Fibroblast of the conjunctiva (primary cell): ENCODE measurements around the gene POLG.

Experiments used
- DNase-seq: peaks from one replicate; pipeline ENCODE4 v3.0.0-alpha.2; 2010; ENCODE audit warnings: low read depth

The POLG gene

DNA sequence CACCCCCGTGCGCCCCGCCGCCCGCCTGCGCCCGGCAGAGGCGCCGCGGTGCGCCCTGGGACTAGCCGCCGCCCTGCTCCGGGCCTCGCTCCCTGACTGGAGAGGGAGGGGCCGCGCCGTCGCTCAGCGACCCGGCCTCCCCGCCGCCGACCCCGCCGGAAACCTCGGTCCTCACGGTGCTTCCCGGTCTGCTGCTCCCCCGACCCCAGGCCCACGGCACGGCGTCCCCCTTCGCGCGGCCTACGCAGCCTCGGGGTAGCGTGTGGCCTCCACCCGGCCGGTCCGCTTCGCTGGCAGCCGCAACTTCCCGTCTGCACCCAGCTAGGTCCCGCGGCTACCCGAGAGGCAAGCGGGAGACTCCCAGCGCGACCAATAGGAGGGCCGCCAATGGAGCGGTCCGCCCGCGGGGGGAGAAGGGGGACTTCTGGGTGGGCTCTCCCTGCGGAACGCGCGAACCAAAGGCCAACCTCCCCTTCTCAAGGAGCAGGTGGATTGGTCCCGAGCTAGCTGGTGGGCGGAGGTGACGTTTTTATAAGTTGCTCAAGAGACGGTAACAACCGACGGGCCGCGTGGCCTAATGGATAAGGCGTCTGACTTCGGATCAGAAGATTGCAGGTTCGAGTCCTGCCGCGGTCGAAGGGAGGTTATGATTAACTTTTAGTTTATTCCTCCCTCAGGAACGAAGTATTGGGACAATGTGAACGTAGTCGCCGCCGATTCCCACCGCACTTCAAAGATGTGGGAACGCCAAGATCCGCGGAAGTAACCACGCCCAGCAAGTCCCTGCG lies at the start of gene POLG:
POLG (minus strand) TSS at position 315 of the 788 bp plus-strand sequence. CDS start 1,070 bp downstream, outside the sequence.
- DNase-seq: peak; percentile 99

- no peak for DNase-seq
Observed at GRCh38 chr15:89384176-89384604, 49.6 kb upstream of the POLG start.

- DNase-seq: peak; percentile 39
Observed at GRCh38 chr15:89383365-89384175, 48.9 kb upstream of the POLG start.

DNA sequence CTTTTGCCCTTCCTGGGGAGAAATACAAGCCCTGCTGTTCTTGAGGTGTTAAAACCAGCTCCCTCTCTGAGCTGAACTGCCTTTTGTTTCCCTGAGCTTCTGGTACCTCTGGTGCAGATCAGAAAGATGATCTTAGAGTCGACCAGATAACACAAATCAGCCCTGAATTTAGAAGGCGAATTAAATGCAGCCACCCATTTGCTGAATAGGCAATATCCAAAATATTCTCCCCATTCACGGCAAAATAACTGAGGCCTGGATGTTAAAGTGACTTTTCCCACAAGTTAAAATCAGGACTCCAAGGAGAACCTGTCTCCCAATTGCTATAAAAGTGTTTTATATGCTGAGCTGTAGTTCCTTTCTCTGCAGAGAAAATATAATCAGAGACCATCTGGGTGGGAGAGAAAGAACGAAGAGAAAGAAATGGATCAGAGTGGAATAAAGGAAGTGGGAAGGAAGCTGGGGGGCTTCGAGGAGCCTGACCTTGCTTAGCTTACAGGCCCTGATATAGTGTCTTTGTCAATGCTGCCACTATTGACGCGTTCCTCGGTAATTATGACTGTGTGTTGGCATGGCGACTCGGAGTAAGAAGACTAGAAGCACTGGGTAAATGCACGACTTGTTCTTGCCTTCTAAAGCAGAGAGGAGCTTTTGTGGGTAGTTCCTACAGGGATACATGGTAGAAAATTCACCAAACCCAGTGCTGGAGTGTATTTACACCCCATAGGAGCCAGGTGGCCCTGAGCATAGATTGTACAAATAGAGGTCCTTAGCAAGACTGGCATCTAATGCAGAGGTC lies 47.5 kb upstream of the POLG start:
- no peak for DNase-seq

DNA sequence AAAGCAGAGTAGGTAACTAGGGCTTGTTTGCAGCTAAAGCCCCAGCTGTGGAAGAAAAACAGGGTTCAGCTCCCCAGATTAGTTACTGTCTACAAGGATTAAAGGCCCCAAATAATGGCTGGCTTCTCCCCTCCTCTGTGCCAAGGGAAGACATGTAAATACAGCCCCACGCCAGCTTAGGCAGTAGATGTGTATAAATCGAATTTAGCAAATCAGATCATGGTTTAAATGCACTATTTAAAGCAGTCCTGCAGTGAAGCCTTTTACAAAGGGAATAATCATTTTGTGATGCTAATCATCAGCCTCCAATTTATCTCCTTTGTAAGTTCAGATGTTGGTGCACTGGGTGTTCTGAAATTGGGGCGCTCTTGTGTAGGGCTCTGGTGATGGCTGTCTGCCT lies 46.7 kb upstream of the POLG start:
- no peak for DNase-seq

- DNase-seq: no peak
Observed at GRCh38 chr15:89379818-89380217, 45.2 kb upstream of the POLG start.

- no peak for DNase-seq
Observed at GRCh38 chr15:89379251-89379695, 44.6 kb upstream of the POLG start.

DNA sequence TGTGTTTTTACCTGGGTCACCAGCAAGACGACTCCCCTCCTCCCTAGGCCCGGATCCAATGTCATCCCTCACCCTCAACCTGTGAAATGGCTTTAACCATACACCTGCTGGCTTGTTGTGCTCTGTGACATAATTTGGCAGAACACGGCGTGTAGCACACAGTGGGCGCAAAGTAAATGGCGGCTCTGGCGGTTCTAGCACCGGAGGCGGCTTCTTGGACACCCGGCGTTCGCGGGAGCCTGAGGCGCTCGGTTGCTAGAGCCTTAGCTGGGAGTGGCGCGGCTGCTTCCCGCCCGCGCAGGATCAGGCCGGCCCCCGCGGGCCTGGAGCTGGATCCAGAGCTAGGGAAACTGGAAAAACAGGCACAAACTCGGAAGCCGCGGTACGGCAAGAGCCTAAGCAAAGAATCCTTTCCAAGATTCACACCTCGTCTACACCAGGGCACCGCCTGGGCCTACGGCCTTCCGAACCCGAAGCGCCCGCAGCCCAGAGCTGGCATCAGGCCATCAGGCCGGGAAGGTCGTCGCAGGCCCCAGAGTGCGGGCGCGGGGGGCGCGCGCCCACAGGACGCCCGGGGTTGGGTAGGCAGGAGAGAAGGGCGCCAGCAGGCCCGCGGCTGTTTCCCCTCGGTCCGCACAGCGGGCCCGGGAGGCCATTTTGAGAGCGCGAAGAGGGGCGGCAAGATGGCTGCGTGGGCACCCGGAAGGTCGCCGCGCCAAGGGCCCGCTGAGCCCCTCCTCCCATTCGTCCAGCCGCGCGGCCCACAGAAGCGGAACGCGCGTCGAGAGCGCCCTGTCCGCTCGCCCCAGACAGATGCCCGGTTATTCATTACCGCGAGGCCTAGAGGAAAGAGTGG lies 43.9 kb upstream of the POLG start:
- DNase-seq: no peak

DNA sequence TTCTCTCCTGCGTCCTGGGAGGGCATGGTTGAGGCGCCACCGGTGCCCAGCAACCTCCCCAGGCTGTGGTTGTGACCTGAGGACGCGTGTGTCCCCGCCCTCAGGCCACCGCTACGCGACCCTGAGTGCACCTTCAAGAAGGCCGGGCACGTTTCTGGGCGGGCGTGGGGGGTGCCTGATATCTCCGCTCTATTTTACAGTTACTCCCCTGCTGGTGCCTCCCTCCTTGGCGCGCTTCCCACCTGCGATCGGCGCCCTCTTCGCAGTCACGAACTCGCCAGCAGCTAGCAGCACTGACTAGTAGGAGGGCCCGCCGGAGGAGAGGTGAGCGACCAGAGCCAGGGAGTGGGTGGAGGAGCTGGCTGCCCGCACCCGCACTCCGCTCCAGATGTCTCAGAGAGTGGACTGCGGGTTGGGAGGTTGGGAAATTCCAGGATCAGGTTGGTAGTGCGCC lies 43.2 kb upstream of the POLG start:
- no peak for DNase-seq

GRCh38 chr15:89377024-89377841 lies 42.6 kb upstream of the POLG start:
- no peak for DNase-seq

DNA sequence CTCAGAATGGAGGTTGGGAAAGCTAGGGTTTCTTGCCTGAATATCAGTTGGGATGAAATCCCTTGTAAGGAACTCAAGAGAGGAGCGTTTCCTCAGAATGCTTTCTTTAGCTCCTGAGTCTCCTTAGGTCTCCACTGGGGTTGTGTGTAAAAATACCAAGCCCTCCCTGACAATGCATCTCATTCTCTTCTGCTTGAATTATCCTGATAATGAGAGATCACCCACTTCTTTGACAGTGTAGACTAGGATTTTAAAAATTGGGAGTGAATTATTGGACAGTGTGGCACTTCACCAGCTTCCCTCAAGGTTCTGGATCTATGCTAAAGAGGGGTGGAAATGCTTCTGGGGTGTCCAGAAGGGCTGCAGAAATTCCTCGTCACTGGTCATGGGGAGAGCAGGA lies 41.8 kb upstream of the POLG start:
- no peak for DNase-seq

GRCh38 chr15:89375093-89376005 lies 40.7 kb upstream of the POLG start:
- DNase-seq: no peak

- DNase-seq: no peak
Observed at GRCh38 chr15:89374086-89374981, 39.7 kb upstream of the POLG start.

DNA sequence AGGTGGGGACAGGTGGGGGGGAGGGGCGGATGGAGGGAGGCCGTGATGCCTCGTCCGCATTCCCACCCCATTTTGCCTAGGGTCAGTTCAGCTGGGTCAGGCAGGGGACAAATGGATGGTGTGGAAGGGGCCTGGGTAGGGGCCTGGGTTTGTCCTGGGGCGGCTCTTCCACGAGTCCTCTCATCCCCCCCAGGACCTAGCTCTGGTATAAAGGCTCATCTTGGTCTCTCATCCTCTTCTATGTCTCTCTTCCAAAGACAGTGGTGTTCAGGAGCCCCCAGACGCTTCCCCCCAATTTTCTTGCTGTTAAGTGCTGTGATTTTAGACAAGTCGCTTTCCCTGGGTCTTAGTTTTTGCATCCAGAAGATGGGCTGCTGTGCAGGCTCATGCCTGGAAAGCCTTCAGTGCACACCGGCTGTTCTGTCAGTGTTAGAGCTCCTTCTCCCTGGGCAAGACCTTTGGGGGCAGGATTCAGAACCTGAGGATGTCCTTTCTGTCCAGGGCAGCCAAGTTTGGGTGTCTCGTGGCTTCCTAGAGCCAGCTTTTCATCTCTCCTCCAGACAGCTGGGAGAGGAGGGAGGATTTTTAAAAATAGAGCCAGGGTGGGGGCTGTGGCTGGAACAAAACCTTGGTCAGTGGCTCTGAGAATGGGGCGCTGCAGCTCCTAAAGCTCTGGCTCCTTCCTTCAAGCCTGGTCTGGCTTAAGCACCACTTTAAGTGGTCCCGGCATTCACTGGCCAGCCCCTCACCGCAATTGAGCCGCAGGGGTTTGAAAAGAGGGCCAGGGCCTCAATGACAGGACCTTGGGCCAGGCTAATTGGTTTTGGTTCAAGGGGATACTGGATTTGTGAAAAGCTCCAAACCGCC lies 37.7 kb upstream of the POLG start:
- DNase-seq: no peak

DNA sequence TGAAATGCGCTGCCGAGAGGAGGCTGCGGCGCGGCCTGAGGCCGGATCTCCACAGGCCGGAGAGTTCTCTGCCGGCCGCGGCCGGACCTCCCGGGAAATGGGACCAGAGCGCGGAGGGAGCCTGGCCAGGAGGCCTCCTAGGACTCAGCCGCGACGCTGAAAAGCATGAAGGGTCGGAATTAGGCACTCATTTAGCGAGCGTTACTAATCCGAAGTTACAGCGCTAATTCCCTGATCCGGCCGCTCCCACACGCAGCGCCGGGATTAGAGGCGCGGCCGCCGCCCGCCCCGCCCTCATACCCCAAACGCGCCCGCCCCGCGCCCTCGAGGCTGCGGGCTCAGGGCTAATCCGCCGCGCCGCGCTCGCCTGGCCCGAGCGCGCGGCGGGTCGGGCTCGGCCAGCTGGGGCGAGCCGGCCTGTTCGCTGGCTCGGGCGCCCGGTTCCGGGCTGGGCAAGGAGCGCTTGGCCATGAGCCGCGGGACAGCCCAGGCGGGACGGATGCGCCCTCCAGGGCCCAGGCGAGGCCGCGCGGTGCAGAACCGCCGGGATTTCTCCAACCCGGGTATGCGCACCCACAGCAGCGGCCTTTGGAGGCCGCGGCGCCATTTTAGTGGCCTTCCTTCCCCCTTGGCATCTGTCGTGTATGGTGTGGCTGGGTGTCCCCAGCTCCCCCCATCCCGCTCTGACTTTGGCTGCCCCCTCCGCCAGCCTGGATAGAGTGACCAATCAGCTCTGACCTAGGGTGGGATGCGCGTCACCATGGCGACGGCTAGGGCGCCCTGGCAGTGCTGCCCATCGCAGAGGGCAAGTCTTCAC lies 36.8 kb upstream of the POLG start:
- DNase-seq: no peak

GRCh38 chr15:89370978-89371227 lies 36.3 kb upstream of the POLG start:
- DNase-seq: no peak
